OCI-LY3 (cell line): ENCODE measurements around the gene KDM4C.

Source experiments
- CTCF ChIP-seq: fragments of 200-600, 300-600 bp; sonication (generic); IDR thresholded peaks from 2 replicates; pipeline ENCODE4 v1.5.1; 2014; ENCODE audit warnings: antibody characterized with exemption, low read length, low read depth
- EZH2phosphoT487 ChIP-seq: fragments of 200-600 bp; shearing (Covaris generic); IDR thresholded peaks from 2 replicates; pipeline ENCODE4 v1.6.1; 2018; ENCODE audit warnings: antibody characterized with exemption, mixed run types, low read depth

GRCh38 chr9:6715755-6716643 is 41.8 kb upstream of the KDM4C start:
- TF ChIP-seq CTCF (no peak), EZH2phosphoT487 (no peak)
